ENCODE data around the gene TNNI3K.

Gene TNNI3K

DNA sequence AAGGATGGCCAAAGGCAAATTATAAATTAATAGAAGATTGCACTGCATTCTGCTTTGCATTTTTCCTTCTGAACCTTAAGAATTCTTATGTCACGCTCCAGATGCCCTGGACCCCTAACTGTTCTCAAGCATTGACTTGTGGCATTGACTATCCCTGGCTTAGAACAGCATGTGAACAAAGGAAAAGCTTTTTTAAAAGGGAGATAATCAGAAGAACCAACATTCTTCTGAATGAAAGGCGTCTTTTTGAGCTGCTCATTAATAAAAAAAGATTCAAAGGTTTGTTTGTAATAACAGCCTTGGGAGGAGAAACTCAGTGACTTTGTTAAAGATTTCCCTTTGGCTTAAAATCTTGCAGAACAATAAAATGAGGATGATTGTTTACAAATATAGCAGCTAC lies 105.5 kb downstream of the TNNI3K start:
- no peak overlapping the region for H3K27ac Mint-ChIP-seq
- H3K27me3 Mint-ChIP-seq, result no peaks in the 10 kb centered on the region
- H3K4me3 Mint-ChIP-seq, result no peak overlapping the region
- no peaks in the 10 kb centered on the region for H3K36me3 Mint-ChIP-seq (ENCODE audit: low read depth)
- H3K9me3 Mint-ChIP-seq, result no peaks in the 10 kb centered on the region
- DNase-seq, result no peak
- H3K4me1 Mint-ChIP-seq (ENCODE audit: low read depth), result no peaks in the 10 kb centered on the region

DNA sequence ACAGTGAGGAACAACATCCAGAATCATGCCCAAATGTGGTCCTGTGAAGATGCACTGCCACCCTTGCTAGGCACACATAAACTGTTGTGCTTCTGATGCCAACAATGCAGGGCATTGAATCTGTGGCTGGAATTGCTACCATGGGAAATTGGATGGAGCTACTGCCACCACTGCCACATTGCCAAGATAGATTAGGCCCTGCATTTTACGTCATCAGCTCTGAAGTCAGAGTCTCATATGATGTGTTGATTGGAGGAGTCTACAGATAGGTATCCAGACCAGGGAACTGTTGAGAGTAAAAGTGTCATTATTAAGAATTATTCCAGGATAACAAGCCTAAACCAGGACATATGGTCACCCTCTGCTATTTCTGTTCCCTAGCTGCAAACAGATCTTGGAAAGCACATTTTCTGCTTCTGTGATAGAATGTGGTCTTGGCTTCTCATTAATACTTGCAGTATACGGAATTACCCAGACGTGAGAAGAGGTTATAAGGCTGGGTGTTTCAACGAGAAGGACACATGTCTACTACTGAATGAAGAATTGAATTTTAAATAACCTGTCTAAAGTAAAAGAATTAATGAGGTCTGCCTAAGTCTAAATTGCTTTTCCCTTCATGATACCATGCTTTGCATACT lies 106.6 kb downstream of the TNNI3K start:
- no peaks in the 10 kb centered on the region for H3K27me3 Mint-ChIP-seq
- no peak overlapping the region for H3K4me3 Mint-ChIP-seq
- H3K4me1 Mint-ChIP-seq (ENCODE audit: low read depth), result no peaks in the 10 kb centered on the region
- no peak for DNase-seq
- H3K9me3 Mint-ChIP-seq, result no peaks in the 10 kb centered on the region
- H3K27ac Mint-ChIP-seq, result no peak overlapping the region
- no peaks in the 10 kb centered on the region for H3K36me3 Mint-ChIP-seq (ENCODE audit: low read depth)

DNA sequence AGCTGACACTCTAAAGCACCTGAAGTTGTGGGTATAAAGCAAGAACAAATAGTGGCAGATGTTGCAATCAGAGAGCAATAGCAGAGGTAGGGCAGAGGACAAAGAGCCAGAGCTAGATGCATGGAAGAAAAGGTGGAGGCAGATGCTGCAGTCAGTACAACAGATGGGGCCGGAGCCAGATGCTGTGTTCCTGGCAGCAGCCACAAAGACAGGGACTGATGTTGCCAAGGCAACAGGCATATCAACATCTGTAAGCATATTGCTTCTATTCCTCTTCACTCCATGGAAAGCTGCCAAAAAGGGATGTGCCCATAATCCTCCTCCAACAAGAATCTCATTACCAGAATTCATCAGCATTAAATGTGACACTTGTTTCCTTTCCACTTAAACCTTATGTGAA lies 108.0 kb downstream of the TNNI3K start:
- DNase-seq, result no peak
- H3K27ac Mint-ChIP-seq, result no peak overlapping the region

DNA sequence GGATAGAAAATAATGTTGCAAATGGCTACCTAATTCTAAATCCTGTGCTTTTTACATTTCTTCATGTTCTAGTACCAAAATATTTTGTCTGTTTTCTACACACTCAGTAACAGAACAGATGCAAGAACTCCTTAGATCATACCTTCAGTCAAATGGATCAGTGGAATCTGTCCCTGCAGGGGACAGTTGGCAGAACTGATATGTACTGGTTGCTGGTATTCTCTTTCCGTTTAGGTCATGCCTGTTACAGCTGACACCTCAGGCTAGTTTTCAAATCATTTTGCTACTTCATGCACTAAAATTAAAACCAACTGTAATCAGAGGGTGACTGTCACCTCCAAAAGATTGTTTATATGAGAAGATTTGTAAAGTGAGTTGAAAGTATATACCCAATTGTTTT lies 109.2 kb downstream of the TNNI3K start:
- no peaks in the 10 kb centered on the region for H3K27me3 Mint-ChIP-seq
- H3K4me1 Mint-ChIP-seq (ENCODE audit: low read depth), result no peaks in the 10 kb centered on the region
- DNase-seq, result no peak
- no peak overlapping the region for H3K4me3 Mint-ChIP-seq
- peaks cover 3% of the 10 kb centered on the region for H3K9me3 Mint-ChIP-seq
- no peaks in the 10 kb centered on the region for H3K36me3 Mint-ChIP-seq (ENCODE audit: low read depth)
- H3K27ac Mint-ChIP-seq, result no peak overlapping the region

More for the DNA sequence above, 108.0 kb downstream of the TNNI3K start:
- no peaks in the 10 kb centered on the region for H3K4me1 Mint-ChIP-seq (ENCODE audit: low read depth)
- H3K27me3 Mint-ChIP-seq, result no peaks in the 10 kb centered on the region
- no peaks in the 10 kb centered on the region for H3K36me3 Mint-ChIP-seq (ENCODE audit: low read depth)
- peaks cover under 1% of the 10 kb centered on the region for H3K9me3 Mint-ChIP-seq
- H3K4me3 Mint-ChIP-seq, result no peak overlapping the region

DNA sequence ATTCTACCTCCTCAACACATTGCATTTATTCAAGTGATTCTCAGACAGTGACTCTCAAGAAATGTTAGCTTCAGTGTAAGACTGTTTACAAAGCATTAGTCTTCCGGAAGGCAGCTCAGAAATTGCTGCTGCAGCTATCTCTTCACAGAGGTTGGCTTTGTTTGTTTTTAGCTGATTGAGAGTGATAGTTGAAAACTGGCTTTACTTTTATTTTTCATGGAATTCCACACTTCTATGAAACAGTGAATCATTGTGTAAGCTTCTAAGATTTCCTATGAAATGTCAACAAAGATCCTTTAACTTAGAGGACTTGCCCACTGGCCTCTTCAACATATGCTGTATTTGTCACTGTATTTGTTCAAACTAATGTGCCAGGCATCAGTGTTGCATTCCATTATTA lies 121.3 kb downstream of the TNNI3K start:
- no peaks in the 10 kb centered on the region for H3K36me3 Mint-ChIP-seq (ENCODE audit: low read depth)
- no peak for DNase-seq

DNA sequence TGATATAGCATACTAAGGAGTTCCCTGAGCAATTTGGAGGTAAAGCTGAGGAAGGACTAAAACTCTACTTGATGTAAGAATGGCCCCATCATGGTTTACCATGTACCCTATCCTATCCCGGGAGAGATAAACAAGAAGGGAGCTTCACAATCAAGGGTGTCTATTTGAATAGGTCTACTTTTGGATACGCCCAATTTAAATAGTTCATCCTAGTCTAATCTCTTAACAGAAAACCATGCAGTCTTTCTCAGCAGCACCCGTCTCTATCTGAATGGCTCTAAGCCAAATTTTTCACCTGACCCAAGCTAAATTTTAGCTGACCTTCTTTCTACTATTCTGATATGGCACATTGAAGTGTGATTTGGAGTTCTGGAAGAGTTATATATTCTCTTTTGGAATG lies 122.0 kb downstream of the TNNI3K start:
- Mint-ChIP-seq H3K4me1 (ENCODE audit: low read depth) (no peaks in the 10 kb centered on the region), H3K27me3 (no peaks in the 10 kb centered on the region), H3K27ac (no peak overlapping the region), H3K9me3 (no peaks in the 10 kb centered on the region), H3K36me3 (ENCODE audit: low read depth) (no peaks in the 10 kb centered on the region), H3K4me3 (no peak overlapping the region)
- DNase-seq, result no peak

More for the DNA sequence above, 121.3 kb downstream of the TNNI3K start:
- H3K9me3 Mint-ChIP-seq, result no peaks in the 10 kb centered on the region
- no peak overlapping the region for H3K4me3 Mint-ChIP-seq
- no peaks in the 10 kb centered on the region for H3K4me1 Mint-ChIP-seq (ENCODE audit: low read depth)
- no peaks in the 10 kb centered on the region for H3K27me3 Mint-ChIP-seq
- H3K27ac Mint-ChIP-seq, result no peak overlapping the region

DNA sequence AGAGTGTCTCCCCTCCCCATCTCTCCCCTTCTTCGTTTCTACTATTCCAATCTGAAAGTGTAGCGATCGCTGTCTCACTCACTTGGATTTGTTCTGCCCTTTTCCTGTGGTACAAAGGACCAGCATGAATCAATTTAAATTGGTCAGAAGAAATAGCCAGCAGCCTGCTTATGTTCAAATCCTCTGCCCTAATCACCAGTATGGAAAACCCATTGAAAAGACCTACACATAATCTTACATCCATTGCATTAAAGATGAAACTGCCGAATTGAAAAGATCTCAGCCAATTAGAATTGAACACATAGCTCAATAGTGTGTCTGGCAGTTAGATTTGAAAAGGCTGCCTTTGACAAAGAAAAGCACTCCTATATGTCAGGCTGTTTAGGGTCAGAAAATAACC lies 122.6 kb downstream of the TNNI3K start:
- Mint-ChIP-seq H3K9me3 (no peaks in the 10 kb centered on the region), H3K4me3 (no peak overlapping the region), H3K36me3 (ENCODE audit: low read depth) (no peaks in the 10 kb centered on the region), H3K4me1 (ENCODE audit: low read depth) (no peaks in the 10 kb centered on the region), H3K27me3 (no peaks in the 10 kb centered on the region), H3K27ac (no peak overlapping the region)
- DNase-seq, result no peak

DNA sequence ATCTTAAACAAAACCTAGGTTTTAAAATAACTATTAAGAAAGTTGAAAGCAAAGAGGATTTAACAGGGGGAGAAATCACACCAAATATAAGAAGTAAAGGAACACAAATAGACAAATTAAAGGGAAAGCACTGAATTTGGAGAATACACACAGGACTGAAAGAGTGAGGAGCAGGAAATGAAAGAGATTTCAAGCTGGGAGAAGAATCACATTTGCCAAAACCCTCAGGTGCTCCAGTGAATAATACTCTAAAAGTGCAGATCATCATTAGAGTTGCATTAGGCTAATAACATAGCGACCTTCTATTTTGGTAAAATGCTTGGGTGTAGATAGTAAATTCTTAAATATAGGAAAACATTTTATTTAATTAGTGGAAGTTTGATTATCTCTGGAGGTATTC lies 127.5 kb downstream of the TNNI3K start:
- no peak overlapping the region for H3K4me3 Mint-ChIP-seq
- no peaks in the 10 kb centered on the region for H3K4me1 Mint-ChIP-seq (ENCODE audit: low read depth)
- DNase-seq, result no peak
- no peaks in the 10 kb centered on the region for H3K36me3 Mint-ChIP-seq (ENCODE audit: low read depth)
- no peak overlapping the region for H3K27ac Mint-ChIP-seq
- no peaks in the 10 kb centered on the region for H3K9me3 Mint-ChIP-seq
- no peaks in the 10 kb centered on the region for H3K27me3 Mint-ChIP-seq

DNA sequence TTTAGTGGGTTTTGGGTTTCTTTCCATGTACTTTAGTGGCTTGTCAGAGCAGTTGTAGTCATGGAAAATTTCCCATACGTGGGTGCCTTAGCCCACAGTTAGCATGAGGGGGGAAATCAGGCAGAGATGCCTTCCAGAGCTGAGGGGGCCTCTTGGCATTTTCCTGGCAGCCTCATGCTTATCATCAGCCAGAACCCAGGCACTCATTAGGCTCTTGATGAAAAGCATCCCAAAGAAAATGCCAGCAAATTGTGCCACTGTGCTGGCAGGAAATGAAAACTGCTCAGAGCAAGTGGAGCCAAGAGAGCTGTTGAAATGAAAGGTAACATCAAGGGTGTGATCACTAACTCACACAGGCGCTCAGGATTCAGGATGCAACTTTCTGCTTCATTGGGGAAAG lies 128.0 kb downstream of the TNNI3K start:
- H3K4me1 Mint-ChIP-seq (ENCODE audit: low read depth), result no peaks in the 10 kb centered on the region
- no peaks in the 10 kb centered on the region for H3K9me3 Mint-ChIP-seq
- H3K27me3 Mint-ChIP-seq, result no peaks in the 10 kb centered on the region
- DNase-seq, result no peak
- H3K27ac Mint-ChIP-seq, result no peak overlapping the region
- no peaks in the 10 kb centered on the region for H3K36me3 Mint-ChIP-seq (ENCODE audit: low read depth)
- no peak overlapping the region for H3K4me3 Mint-ChIP-seq

DNA sequence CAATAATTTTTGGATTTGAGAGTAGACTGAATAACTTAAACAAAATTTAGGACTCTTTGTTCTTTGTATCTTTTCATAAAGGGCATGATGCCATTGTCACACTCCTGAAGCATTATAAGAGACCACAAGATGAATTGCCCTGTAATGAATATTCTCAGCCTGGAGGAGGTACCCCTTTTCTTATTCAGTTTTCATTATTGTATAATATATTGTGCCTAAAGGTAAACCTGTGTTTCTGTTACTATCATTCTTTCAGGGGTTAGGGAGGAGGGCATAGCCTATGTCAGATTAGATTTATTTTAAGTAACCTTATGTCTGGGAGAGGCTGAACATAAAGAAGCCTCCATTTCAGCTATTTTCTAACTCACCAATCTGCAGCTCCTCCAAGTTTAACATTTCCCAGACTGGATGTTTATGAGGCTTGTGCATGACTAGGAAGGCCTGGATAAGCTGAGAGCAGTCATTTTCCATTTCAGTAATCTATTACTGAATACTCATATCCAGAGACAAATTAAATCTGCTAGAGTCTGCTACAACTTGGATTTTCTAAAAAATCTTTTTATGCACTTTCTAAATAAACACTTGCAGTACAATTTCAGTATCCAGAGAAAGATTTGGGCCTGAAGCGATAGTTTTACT lies 132.1 kb downstream of the TNNI3K start:
- H3K27ac Mint-ChIP-seq, result no peak overlapping the region
- H3K36me3 Mint-ChIP-seq (ENCODE audit: low read depth), result no peaks in the 10 kb centered on the region
- no peaks in the 10 kb centered on the region for H3K27me3 Mint-ChIP-seq
- DNase-seq, result no peak
- no peaks in the 10 kb centered on the region for H3K4me1 Mint-ChIP-seq (ENCODE audit: low read depth)
- no peak overlapping the region for H3K4me3 Mint-ChIP-seq
- H3K9me3 Mint-ChIP-seq, result no peaks in the 10 kb centered on the region

DNA sequence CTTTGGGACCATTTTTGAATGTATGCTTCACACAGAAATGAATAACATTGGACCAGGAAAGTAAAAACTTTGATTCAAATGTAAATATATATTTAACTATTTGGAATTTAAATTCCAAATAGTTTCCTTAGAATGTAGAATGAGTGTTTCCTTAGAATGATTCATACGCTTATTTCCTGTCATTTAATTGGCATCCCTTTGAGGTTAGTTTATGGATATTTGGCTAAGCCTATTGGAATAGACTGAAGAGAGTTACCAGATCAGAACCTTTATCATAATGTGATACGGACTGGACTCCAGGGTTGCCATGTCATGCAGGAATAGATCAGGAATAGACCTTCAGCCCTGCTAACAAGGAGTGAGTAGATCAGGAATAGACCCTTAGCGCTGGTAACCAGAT lies 133.1 kb downstream of the TNNI3K start:
- H3K9me3 Mint-ChIP-seq, result no peaks in the 10 kb centered on the region
- H3K27ac Mint-ChIP-seq, result no peak overlapping the region
- DNase-seq, result no peak
- H3K4me1 Mint-ChIP-seq (ENCODE audit: low read depth), result no peaks in the 10 kb centered on the region
- no peaks in the 10 kb centered on the region for H3K36me3 Mint-ChIP-seq (ENCODE audit: low read depth)
- H3K4me3 Mint-ChIP-seq, result no peak overlapping the region
- H3K27me3 Mint-ChIP-seq, result no peaks in the 10 kb centered on the region

DNA sequence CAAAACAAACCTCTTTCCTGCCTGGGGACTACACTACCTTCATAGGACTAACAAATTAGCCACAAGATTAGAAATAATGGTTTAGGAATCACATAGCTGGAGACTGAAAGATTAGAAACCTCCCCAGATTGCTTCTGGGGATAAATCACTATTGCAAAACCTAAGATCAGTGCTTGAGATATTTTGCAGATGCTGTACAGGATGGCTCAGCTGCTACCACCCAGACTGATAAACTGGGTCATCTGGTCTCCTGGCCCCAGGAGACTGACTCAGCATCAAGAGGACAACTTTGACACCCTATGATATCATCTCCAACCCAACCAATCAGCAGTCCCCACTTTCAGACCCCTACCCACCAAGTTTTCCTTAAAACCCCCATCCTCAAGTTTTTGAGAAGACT lies 140.2 kb downstream of the TNNI3K start:
- no peak overlapping the region for H3K27ac Mint-ChIP-seq
- no peak for DNase-seq
- no peaks in the 10 kb centered on the region for H3K36me3 Mint-ChIP-seq (ENCODE audit: low read depth)
- H3K4me3 Mint-ChIP-seq, result no peak overlapping the region
- H3K9me3 Mint-ChIP-seq, result no peaks in the 10 kb centered on the region
- H3K4me1 Mint-ChIP-seq (ENCODE audit: low read depth), result no peaks in the 10 kb centered on the region
- no peaks in the 10 kb centered on the region for H3K27me3 Mint-ChIP-seq

DNA sequence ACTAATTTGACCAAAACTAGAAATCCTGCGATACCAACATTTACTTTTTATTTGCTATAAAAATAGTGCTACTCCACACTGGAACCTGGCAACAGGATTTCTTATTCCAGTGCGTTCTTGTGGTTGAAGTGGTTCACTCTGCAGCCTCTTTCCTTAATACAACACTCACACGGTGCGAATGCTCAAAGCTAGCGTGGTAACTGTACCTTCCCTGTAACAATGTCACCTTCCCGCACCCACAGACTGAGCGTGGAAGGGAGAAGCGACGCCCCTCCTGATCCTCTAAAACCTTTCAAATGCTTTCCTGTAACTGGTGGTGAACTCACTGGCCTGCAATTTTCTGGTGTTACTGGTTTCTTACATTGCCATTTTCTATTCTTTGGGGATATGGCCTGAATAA lies 145.1 kb downstream of the TNNI3K start:
- peaks cover under 1% of the 10 kb centered on the region for H3K9me3 Mint-ChIP-seq
- H3K27me3 Mint-ChIP-seq, result no peaks in the 10 kb centered on the region
- no peak for DNase-seq
- no peaks in the 10 kb centered on the region for H3K36me3 Mint-ChIP-seq (ENCODE audit: low read depth)
- no peaks in the 10 kb centered on the region for H3K4me1 Mint-ChIP-seq (ENCODE audit: low read depth)
- H3K4me3 Mint-ChIP-seq, result no peak overlapping the region
- no peak overlapping the region for H3K27ac Mint-ChIP-seq

DNA sequence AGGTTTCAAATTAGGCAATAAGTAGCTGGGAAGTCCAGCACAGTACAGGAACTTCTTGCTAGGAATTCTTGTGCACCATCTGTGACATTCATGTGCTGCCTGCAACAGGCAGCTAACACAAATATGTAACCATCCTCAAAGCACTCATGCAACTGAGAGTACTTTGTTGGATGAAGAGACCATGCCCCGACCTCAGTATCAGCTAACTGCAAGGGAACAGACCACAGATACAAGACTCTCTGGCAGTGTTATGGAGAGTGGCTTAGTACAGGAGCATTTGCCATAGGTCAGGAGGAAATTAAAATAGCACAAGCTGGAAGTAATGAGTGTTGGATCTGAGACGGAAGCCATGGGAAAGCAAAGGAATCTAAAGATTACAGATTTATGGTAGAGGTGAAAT lies 153.7 kb downstream of the TNNI3K start:
- Mint-ChIP-seq H3K4me3 (no peak overlapping the region), H3K27ac (no peak overlapping the region), H3K27me3 (no peaks in the 10 kb centered on the region), H3K36me3 (ENCODE audit: low read depth) (no peaks in the 10 kb centered on the region), H3K4me1 (ENCODE audit: low read depth) (no peaks in the 10 kb centered on the region), H3K9me3 (peaks cover 2% of the 10 kb centered on the region)
- no peak for DNase-seq

DNA sequence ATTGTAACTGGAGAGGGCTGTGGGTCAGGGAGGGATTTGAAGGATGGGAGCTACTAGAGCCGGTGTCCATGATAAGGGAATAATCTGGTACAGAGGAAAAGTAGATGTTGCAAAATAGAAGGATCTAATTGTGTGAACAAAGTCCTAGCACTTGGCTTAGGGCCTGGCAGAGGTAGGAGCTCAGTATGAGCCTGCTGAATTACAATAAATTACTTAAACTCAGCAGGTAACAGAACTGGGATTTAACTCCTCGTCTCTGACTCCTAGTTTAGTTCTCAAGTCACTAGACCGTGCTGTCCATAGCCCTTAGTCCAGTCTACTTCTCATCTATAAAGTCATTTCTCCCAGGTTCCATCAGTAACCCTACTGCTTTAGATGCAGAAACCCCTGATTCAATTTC lies 157.0 kb downstream of the TNNI3K start:
- H3K27ac Mint-ChIP-seq, result no peak overlapping the region
- H3K27me3 Mint-ChIP-seq, result peaks cover 4% of the 10 kb centered on the region
- no peaks in the 10 kb centered on the region for H3K36me3 Mint-ChIP-seq (ENCODE audit: low read depth)
- no peak overlapping the region for H3K4me3 Mint-ChIP-seq
- no peak for DNase-seq
- no peaks in the 10 kb centered on the region for H3K4me1 Mint-ChIP-seq (ENCODE audit: low read depth)
- no peaks in the 10 kb centered on the region for H3K9me3 Mint-ChIP-seq

DNA sequence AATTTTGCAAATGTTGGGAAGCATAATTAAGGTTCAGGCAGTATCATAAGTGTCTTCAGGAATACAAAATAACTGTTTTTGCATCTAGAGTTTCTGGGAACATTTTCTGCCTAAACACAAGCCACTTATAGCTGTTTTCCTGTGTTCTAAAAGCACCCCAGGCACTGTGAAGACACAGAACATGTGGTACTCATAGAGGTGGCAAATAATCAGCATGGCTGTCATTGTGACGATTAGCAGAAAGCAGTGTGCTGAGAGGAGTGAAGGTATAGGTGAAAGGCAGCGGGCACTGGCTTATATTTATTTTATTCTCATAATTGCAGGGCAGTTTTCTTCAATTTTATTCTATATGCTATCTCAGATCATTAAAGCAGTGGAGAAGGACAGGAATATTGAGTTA lies 157.7 kb downstream of the TNNI3K start:
- Mint-ChIP-seq H3K4me3 (no peak overlapping the region), H3K9me3 (no peaks in the 10 kb centered on the region), H3K27me3 (peaks cover 4% of the 10 kb centered on the region), H3K36me3 (ENCODE audit: low read depth) (no peaks in the 10 kb centered on the region), H3K27ac (no peak overlapping the region), H3K4me1 (ENCODE audit: low read depth) (no peaks in the 10 kb centered on the region)
- no peak for DNase-seq
